ENCODE data around the gene LMX1B.

The LMX1B gene

GRCh38 chr9:126605792-126606482 lies 7.8 kb upstream of the LMX1B start:
- DNase-seq: no peak

- no peak for DNase-seq
Measured at GRCh38 chr9:126606483-126606870, 7.3 kb upstream of the LMX1B start.

GRCh38 chr9:126607086-126607485 lies 6.6 kb upstream of the LMX1B start:
- DNase-seq: no peak

- no peak for DNase-seq
Measured at GRCh38 chr9:126607731-126608130, 6.0 kb upstream of the LMX1B start.

- DNase-seq: no peak
Measured at GRCh38 chr9:126608551-126608950, 5.2 kb upstream of the LMX1B start.

GRCh38 chr9:126609191-126609590 lies 4.5 kb upstream of the LMX1B start:
- DNase-seq: no peak

GRCh38 chr9:126609711-126610388 lies 3.9 kb upstream of the LMX1B start:
- no peak for DNase-seq

- DNase-seq: no peak
Measured at GRCh38 chr9:126611193-126611591, 2.5 kb upstream of the LMX1B start.

- peak; percentile 29 to 56 (median 54) for DNase-seq
Measured at GRCh38 chr9:126611592-126612325, 2.0 kb upstream of the LMX1B start.

GRCh38 chr9:126612326-126612812 lies 1.4 kb upstream of the LMX1B start:
- DNase-seq: no peak

- DNase-seq: no peak
Measured at GRCh38 chr9:126612813-126613641, 701 bp upstream of the LMX1B start.

- peak in 1 of 5 donors; percentile 22 for DNase-seq
Measured at GRCh38 chr9:126614088-126614454, 343 bp downstream of the LMX1B start.

- no peak for DNase-seq
Measured at GRCh38 chr9:126614455-126615244, 922 bp downstream of the LMX1B start.

- peak in 2 of 5 donors; percentile 11 to 64 for DNase-seq
Measured at GRCh38 chr9:126615245-126615790, 1.6 kb downstream of the LMX1B start.

GRCh38 chr9:126615791-126616447 lies 2.2 kb downstream of the LMX1B start:
- DNase-seq: no peak

- DNase-seq: no peak
Measured at GRCh38 chr9:126616521-126616976, 2.8 kb downstream of the LMX1B start.

- DNase-seq: no peak
Measured at GRCh38 chr9:126617003-126617822, 3.5 kb downstream of the LMX1B start.

GRCh38 chr9:126617823-126618165 lies 4.1 kb downstream of the LMX1B start:
- DNase-seq: no peak

- no peak for DNase-seq
Measured at GRCh38 chr9:126618190-126618584, 4.5 kb downstream of the LMX1B start.

Data from T-helper 1 cell (primary cell).